ENCODE data around the gene FSTL4. TPM values are rescaled to one million over a fixed set of nuclear protein-coding genes. Genes with fewer than 3 reads are reported as not detected.

FSTL4 gene
- total and polyA plus RNA-seq, 2 of the 13 experiments (the other 11 are each of a cell fraction or from before 2014, with no cell fraction given) = 2.1 to 3.0 TPM

DNA sequence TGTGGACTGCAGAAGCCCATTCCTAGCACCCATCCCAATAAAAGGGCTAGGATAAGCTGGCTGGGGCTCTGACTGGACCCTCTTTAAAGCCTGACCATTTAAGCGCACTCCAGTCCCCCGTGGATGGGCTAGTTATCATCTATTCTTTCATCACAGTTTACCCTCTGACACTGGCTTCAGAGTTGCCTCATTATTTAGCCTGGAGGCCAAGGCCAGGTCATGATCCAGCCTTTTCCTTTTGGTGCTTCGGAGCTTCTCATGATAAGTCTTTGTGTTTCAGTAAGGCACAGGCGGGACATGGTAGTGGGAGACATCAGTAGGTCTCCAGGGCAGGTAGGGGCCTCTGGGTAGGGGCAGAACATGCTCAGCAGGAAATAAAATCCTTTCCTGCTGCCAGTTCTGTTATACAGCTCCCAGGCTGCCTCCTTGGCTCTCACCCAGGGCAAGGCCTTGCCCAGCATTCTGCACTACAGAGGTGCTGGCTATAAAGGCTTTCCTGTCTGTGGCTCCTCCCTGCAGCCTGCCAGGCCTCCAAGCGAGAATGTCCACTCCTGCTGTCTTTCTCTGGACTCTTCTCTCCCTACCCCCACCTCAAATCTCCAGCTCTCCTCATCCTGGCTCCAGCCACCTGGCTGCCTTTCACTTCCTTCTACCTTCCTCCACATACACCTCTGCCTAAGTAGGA, 128.8 kb downstream of the FSTL4 start:
- peaks cover 14% of the 10 kb centered on the region; the same call in 1 of the 2 replicates for H3K4me1 ChIP-seq (ENCODE audit: insufficient read depth, low read length)
- no peak overlapping the region for H3K4me3 ChIP-seq (replicated peaks in 1 of 3; ENCODE audit: insufficient read depth in 1 of 3, low read depth in 2 of 3, low read length in 3 of 3)
- H3K9ac ChIP-seq (ENCODE audit: insufficient read depth, low read depth, low read length) = no peak overlapping the region
- POLR2A ChIA-PET = no interaction called here
- H3K27ac ChIP-seq (ENCODE audit: extremely low read length, insufficient read depth, low read length) = no peak overlapping the region
- H3K79me2 ChIP-seq (ENCODE audit: insufficient read depth, low read length) = no peaks in the 10 kb centered on the region
- H3K4me2 ChIP-seq (ENCODE audit: low read depth, low read length) = no peak overlapping the region
- TF ChIP-seq ATF7-NPFF (CRISPR knock-in tag; IDR thresholded peaks at IDR 0.05; ENCODE audit: low read depth) = no peak
- no peak for TF ChIP-seq GATAD2A (CRISPR knock-in tag; IDR thresholded peaks at IDR 0.05)
- no peak for TF ChIP-seq RBAK (CRISPR knock-in tag; IDR thresholded peaks at IDR 0.05)
- TF ChIP-seq JUNB (CRISPR knock-in tag; IDR thresholded peaks at IDR 0.05; ENCODE audit: borderline replicate concordance) = no peak
- TF ChIP-seq ZBTB33 (CRISPR knock-in tag; IDR thresholded peaks at IDR 0.05) = no peak
- TF ChIP-seq, protein P1, sequence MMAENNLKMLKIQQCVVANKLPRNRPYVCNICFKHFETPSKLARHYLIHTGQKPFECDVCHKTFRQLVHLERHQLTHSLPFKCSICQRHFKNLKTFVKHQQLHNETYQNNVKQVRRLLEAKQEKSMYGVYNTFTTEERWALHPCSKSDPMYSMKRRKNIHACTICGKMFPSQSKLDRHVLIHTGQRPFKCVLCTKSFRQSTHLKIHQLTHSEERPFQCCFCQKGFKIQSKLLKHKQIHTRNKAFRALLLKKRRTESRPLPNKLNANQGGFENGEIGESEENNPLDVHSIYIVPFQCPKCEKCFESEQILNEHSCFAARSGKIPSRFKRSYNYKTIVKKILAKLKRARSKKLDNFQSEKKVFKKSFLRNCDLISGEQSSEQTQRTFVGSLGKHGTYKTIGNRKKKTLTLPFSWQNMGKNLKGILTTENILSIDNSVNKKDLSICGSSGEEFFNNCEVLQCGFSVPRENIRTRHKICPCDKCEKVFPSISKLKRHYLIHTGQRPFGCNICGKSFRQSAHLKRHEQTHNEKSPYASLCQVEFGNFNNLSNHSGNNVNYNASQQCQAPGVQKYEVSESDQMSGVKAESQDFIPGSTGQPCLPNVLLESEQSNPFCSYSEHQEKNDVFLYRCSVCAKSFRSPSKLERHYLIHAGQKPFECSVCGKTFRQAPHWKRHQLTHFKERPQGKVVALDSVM (CRISPR knock-in tag; IDR thresholded peaks at IDR 0.05) = no peak
- TF ChIP-seq XRCC5 (optimal IDR thresholded peaks at IDR 0.05; ENCODE audit: low read length) = no peak
- TF ChIP-seq UBTF (CRISPR knock-in tag; IDR thresholded peaks at IDR 0.05) = no peak
- no peak for TF ChIP-seq ZNF441 (CRISPR knock-in tag; IDR thresholded peaks at IDR 0.05; ENCODE audit: borderline replicate concordance)
- no peak for TF ChIP-seq GTF3A (CRISPR knock-in tag; conservative IDR thresholded peaks at IDR 0.05)
- no peak for TF ChIP-seq MBNL3 (CRISPR knock-in tag; conservative IDR thresholded peaks at IDR 0.05)
- no peak for TF ChIP-seq ZKSCAN8 (CRISPR knock-in tag; IDR thresholded peaks at IDR 0.05; ENCODE audit: borderline replicate concordance)
- TF ChIP-seq KDM6A (CRISPR knock-in tag; IDR thresholded peaks at IDR 0.05; ENCODE audit: low read depth) = no peak
- no peak for TF ChIP-seq STAG1 (CRISPR knock-in tag; IDR thresholded peaks at IDR 0.05)
- no peak for TF ChIP-seq ZNF136 (CRISPR knock-in tag; IDR thresholded peaks at IDR 0.05; ENCODE audit: low read depth)
- TF ChIP-seq NFE2L2 (IDR thresholded peaks at IDR 0.05; ENCODE audit: low read length) = no peak
- TF ChIP-seq KMT2B (CRISPR knock-in tag; IDR thresholded peaks at IDR 0.05) = no peak
- FAIRE-seq (no peak), DNase-seq (ENCODE audit: low spot score) (no peak), ATAC-seq (no peak)
- H2AFZ ChIP-seq (ENCODE audit: low read length) = no peak overlapping the region
- BruUV-seq (replicated peaks) = no TSS peak
- no peaks in the 10 kb centered on the region for H4K20me1 ChIP-seq (ENCODE audit: insufficient read depth, low read length)
- CTCF ChIA-PET (ENCODE audit: low intra/inter-chr PET ratio, low total read pairs) = no interaction called here
- no peaks in the 10 kb centered on the region for H3K9me3 ChIP-seq (ENCODE audit: low read length)
- H3K36me3 ChIP-seq (replicated peaks in 1 of 2; ENCODE audit: control insufficient read depth in 1 of 2, insufficient read depth in 2 of 2, low read length in 2 of 2) = no peaks in the 10 kb centered on the region
- intact Hi-C loops (cut with micrococcal nuclease; ENCODE audit: unreplicated experiment) (no loop called here), in situ Hi-C loops (cut with HindIII; ENCODE audit: extremely low pct_ligation_motif_present, low pct_unique_long_range_greater_than_20kb) (no loop called here)
- 13% methylated on average over 3 of the region's 5 CpGs for WGBS (ENCODE audit: low lambda C conversion rate)
- H3K27me3 ChIP-seq (ENCODE audit: control insufficient read depth in 1 of 2, insufficient read depth in 2 of 2, low read length in 2 of 2) = peaks cover 2 to 27% of the 10 kb centered on the region in 2 experiments; a peak in 3 of 5 replicates

Data from HepG2 (cell line).